Endothelial cell of umbilical vein (primary cell): ENCODE measurements around the gene MTARC2. TPM values are rescaled to one million over a fixed set of nuclear protein-coding genes. Genes with fewer than 3 reads are reported as not detected.

Source experiments
- BruUV-seq: library from RNA; stranded (reverse); fragments of 400-500 nt; replicated peaks from 2 replicates; lab custom pipeline; 2021; lab: Mats Ljungman, UMichigan
- CTCF ChIA-PET: fragments of 300-600, 350-600 bp; sonication (Branson Sonifier 250); formaldehyde crosslinking; loops from one replicate; lab custom pipeline; 2021; ENCODE audit warnings: antibody characterized with exemption, inconsistent platforms; lab: Charles Lee
- POLR2A ChIA-PET: fragments of 300-600, 350-600 bp; sonication (Branson Sonifier 250); formaldehyde crosslinking; loops from one replicate; lab custom pipeline; 2021; ENCODE audit warnings: antibody characterized with exemption, inconsistent platforms; lab: Charles Lee
- DNase-seq: peaks from one replicate; pipeline ENCODE4 v3.0.0-alpha.2; 2011; ENCODE audit warnings: low read depth, low spot score
- FAIRE-seq: peaks from 2 replicates; lab custom pipeline; 2011; peaks lifted over from hg19 to GRCh38; lab: Jason Lieb, UNC
- H2AFZ ChIP-seq: 2 replicates; pipeline ENCODE4 v1.6.0; 2012; ENCODE audit warnings: low read depth, low read length, control low read depth, inconsistent platforms
- H3K27ac ChIP-seq: 2 replicates; pipeline ENCODE4 v1.5.1; 2011; ENCODE audit warnings: low read depth, mild to moderate bottlenecking, control low read depth, low read length, moderate library complexity; ENCODE audit not compliant: insufficient read depth
- H3K27me3 ChIP-seq, 2 experiments: 2 replicates each; pipeline versions ENCODE4 v1.6.0 to v1.6.1; 2011; ENCODE audit warnings: low read length in 2 of 2, mixed read lengths in 1 of 2; ENCODE audit not compliant: control insufficient read depth in 2 of 2, insufficient read depth in 2 of 2
- H3K36me3 ChIP-seq, 2 experiments: 2 replicates in 1 of 2; 3 replicates in 1 of 2; pipeline ENCODE4 v1.5.1; 2011; ENCODE audit warnings: low read length in 2 of 2, mild to moderate bottlenecking in 1 of 2, moderate library complexity in 1 of 2; ENCODE audit not compliant: control insufficient read depth in 2 of 2, insufficient read depth in 2 of 2; ENCODE audit errors: extremely low read depth in 1 of 2
- H3K4me1 ChIP-seq: 3 replicates; pipeline ENCODE4 v1.5.1; 2011; ENCODE audit warnings: mild to moderate bottlenecking, low read length; ENCODE audit not compliant: control insufficient read depth, insufficient read depth; ENCODE audit errors: extremely low read depth
- H3K4me2 ChIP-seq: 2 replicates; pipeline ENCODE4 v1.6.1; 2011; ENCODE audit warnings: low read length, control low read depth, mixed read lengths; ENCODE audit not compliant: insufficient read depth
- H3K4me3 ChIP-seq, 3 experiments: fragments of 200-600 bp in 1 of 3; sonication (generic), shearing (Covaris generic) in 1 of 3; replicated peaks in 1 of 3; 2 replicates each; pipeline ENCODE4 v1.5.1; 2011 to 2016; ENCODE audit warnings: control low read depth in 3 of 3, low read length in 3 of 3, mild to moderate bottlenecking in 2 of 3, inconsistent platforms in 1 of 3, low read depth in 1 of 3, moderate library complexity in 1 of 3; ENCODE audit not compliant: insufficient read depth in 1 of 3
- H3K79me2 ChIP-seq: 2 replicates; pipeline ENCODE4 v1.6.0; 2012; ENCODE audit warnings: low read length, inconsistent platforms; ENCODE audit not compliant: control insufficient read depth, insufficient read depth
- H3K9ac ChIP-seq: replicated peaks from 2 replicates; pipeline ENCODE3; 2011; ENCODE audit warnings: low read length, control low read depth; ENCODE audit not compliant: insufficient read depth; ENCODE audit errors: extremely low read depth
- H3K9me1 ChIP-seq: replicated peaks from 3 replicates; pipeline ENCODE4 v1.6.0; 2011; ENCODE audit warnings: mild to moderate bottlenecking, low read length; ENCODE audit not compliant: control insufficient read depth, insufficient read depth; ENCODE audit errors: extremely low read depth
- H3K9me3 ChIP-seq: replicated peaks from 2 replicates; pipeline ENCODE4 v1.5.1; 2012; ENCODE audit warnings: low read length, inconsistent platforms; ENCODE audit not compliant: control insufficient read depth, insufficient read depth
- H4K20me1 ChIP-seq: replicated peaks from 2 replicates; pipeline ENCODE3; 2011; ENCODE audit warnings: mild to moderate bottlenecking, low read length; ENCODE audit not compliant: control insufficient read depth, insufficient read depth; ENCODE audit errors: extremely low read depth
- EZH2 ChIP-seq: IDR thresholded peaks from 2 replicates; pipeline ENCODE4 v1.6.1; 2012; ENCODE audit warnings: borderline replicate concordance, low read depth, mild to moderate bottlenecking, moderate library complexity, low read length, inconsistent platforms; ENCODE audit not compliant: severe bottlenecking
- FOS ChIP-seq: IDR thresholded peaks from 2 replicates; pipeline ENCODE4 v1.6.1; 2011; ENCODE audit warnings: mild to moderate bottlenecking, low read length, moderate library complexity, borderline replicate concordance; ENCODE audit not compliant: insufficient read depth
- GATA2 ChIP-seq: IDR thresholded peaks from 2 replicates; pipeline ENCODE4 v1.7.0; 2011; ENCODE audit warnings: low read depth, mild to moderate bottlenecking, moderate library complexity, mixed read lengths, low read length; ENCODE audit not compliant: insufficient read length, insufficient read depth
- JUN ChIP-seq: IDR thresholded peaks from 2 replicates; pipeline ENCODE4 v1.6.1; 2011; ENCODE audit warnings: borderline replicate concordance, low read depth; ENCODE audit not compliant: insufficient read length, insufficient read depth
- MYC ChIP-seq: IDR thresholded peaks from one replicate; pipeline ENCODE4 v1.6.1; 2011; ENCODE audit warnings: mild to moderate bottlenecking, low read depth, low read length
- POLR2A ChIP-seq: IDR thresholded peaks from 2 replicates; pipeline ENCODE4 v1.6.1; 2012; ENCODE audit warnings: low read depth, mild to moderate bottlenecking, control low read depth, low read length
- POLR2AphosphoS5 ChIP-seq: IDR thresholded peaks from 2 replicates; pipeline ENCODE4 v1.6.1; 2012; ENCODE audit warnings: low read depth, mild to moderate bottlenecking, control low read depth, low read length, moderate library complexity; ENCODE audit not compliant: insufficient read depth
- dilution Hi-C: fragments of 300-500 bp; cut with MboI; formaldehyde crosslinking; loops from one replicate; pipeline ENCODE4 v1.15.0; 2019; ENCODE audit warnings: low sequenced_read_pairs; ENCODE audit not compliant: extremely low pct_ligation_motif_present
- intact Hi-C: fragments of 100-400 bp; cut with micrococcal nuclease; formaldehyde crosslinking; loops from one replicate; pipeline ENCODE4 v1.10.0; 2022
- polyA plus RNA-seq, 4 experiments: library from polyadenylated mRNA; depleted of rRNA in 3 of 4; stranded (reverse) in 3 of 4; unstranded in 1 of 4; fragments of >200 nt; gene quantifications; 2 replicates each; pipeline versions ENCODE4 v1.2.1 to v1.2.3, GENCODE V29; 2011 to 2012; ENCODE audit warnings: missing spikeins in 1 of 4
- total RNA-seq: library from RNA; stranded (reverse); gene quantifications from 2 replicates; pipeline ENCODE4 v1.2.3, GENCODE V29; 2021
- TF ChIP-seq, protein P1 (sequence below), 2 donors: IDR thresholded peaks; 1 replicate in 1 of 2; 2 replicates in 1 of 2; pipeline ENCODE4 v1.5.1; 2011; ENCODE audit warnings: low read length in 2 of 2, mild to moderate bottlenecking in 2 of 2, moderate library complexity in 2 of 2, control low read depth in 1 of 2, inconsistent platforms in 1 of 2, low read depth in 1 of 2; ENCODE audit not compliant: insufficient read depth in 1 of 2; ENCODE audit errors: extremely low read depth in 1 of 2
- TF ChIP-seq, protein P2 (sequence below): IDR thresholded peaks from 2 replicates; pipeline ENCODE4 v1.6.1; 2011; ENCODE audit not compliant: insufficient read depth, insufficient read length

MTARC2 gene
- total and polyA plus RNA-seq, 2 donors (not counting 3 experiments of a cell fraction or from before 2014, with no cell fraction given), result 9.8 to 14.1 TPM

DNA sequence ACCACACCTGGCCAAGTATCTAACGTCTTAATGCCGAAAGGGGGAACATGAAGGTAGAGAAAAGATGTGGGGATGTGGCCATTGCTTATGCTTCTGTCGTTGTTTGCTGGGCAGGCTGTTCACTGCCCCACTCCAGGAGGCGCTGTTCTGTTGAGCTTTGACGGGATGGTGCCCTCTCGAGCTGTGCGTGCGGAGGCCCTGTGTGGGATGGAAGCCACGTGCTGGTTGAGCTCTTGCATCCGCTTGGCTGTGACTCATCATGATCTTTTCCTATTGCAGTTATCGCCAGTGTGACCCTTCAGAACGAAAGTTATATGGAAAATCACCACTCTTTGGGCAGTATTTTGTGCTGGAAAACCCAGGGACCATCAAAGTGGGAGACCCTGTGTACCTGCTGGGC, 64.9 kb downstream of the MTARC2 start:
- Histone ChIP-seq H3K79me2 (no peaks in the 10 kb centered on the region), H3K27me3 (peaks cover 4 to 6% of the 10 kb centered on the region in 2 experiments), H3K4me3 (no peak overlapping the region), H3K4me1 (peaks cover 8% of the 10 kb centered on the region), H3K9me3 (no peaks in the 10 kb centered on the region), H3K9ac (no peak overlapping the region), H2AFZ (no peak overlapping the region), H4K20me1 (no peaks in the 10 kb centered on the region), H3K36me3 (no peaks in the 10 kb centered on the region), H3K27ac (no peak overlapping the region), H3K4me2 (no peak overlapping the region), H3K9me1 (no peaks in the 10 kb centered on the region)
- TF ChIP-seq, protein P1, sequence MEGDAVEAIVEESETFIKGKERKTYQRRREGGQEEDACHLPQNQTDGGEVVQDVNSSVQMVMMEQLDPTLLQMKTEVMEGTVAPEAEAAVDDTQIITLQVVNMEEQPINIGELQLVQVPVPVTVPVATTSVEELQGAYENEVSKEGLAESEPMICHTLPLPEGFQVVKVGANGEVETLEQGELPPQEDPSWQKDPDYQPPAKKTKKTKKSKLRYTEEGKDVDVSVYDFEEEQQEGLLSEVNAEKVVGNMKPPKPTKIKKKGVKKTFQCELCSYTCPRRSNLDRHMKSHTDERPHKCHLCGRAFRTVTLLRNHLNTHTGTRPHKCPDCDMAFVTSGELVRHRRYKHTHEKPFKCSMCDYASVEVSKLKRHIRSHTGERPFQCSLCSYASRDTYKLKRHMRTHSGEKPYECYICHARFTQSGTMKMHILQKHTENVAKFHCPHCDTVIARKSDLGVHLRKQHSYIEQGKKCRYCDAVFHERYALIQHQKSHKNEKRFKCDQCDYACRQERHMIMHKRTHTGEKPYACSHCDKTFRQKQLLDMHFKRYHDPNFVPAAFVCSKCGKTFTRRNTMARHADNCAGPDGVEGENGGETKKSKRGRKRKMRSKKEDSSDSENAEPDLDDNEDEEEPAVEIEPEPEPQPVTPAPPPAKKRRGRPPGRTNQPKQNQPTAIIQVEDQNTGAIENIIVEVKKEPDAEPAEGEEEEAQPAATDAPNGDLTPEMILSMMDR (IDR thresholded peaks at IDR 0.05; ENCODE audit: extremely low read depth in 1 of 2, insufficient read depth in 1 of 2, low read depth in 1 of 2, low read length in 2 of 2), result peak in 1 of 2 donors; percentile 6
- TF ChIP-seq, protein P2, sequence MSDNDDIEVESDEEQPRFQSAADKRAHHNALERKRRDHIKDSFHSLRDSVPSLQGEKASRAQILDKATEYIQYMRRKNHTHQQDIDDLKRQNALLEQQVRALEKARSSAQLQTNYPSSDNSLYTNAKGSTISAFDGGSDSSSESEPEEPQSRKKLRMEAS, result peak; percentile 55
- no peak for TF ChIP-seq POLR2AphosphoS5
- dilution Hi-C loops, result no loop called here
- no TSS peak for BruUV-seq
- ChIA-PET CTCF (interaction anchor here (0.6 to 2.2 kb wide), 3 partner anchors 16 to 622 kb away, joined by 3 to 6 read pairs (median 4); no protein-coding TSS in a partner anchor), POLR2A (no interaction called here)
- intact Hi-C loops, result loop anchor here (5.0 to 10.0 kb wide), 5 partner anchors 179 to 1359 kb away; no protein-coding TSS in a partner anchor
- DNase-seq (no peak), FAIRE-seq (peak; percentile 15)

DNA sequence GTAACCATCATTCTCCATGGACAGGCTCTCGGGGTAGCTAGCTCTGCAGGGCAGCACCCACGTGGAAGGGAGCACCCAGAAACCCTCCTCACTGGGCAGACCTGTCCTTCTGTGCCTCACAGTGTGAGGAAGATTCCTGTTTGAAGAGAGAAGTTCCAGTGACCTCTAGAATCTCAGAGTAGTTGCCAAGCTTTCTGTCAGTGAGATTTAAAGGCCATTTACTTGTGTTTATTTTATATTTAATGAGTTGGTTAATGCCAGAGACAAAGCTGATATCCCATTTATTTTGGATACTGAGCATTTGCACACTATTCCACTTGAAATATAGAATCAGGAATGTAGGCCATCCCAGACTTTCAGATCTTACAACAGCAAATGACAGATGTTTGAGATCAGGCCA, 67.3 kb downstream of the MTARC2 start:
- Histone ChIP-seq H2AFZ (no peak overlapping the region), H3K27me3 (peaks cover 0 to 2% of the 10 kb centered on the region in 2 experiments), H3K4me2 (no peak overlapping the region), H3K27ac (no peak overlapping the region), H3K79me2 (no peaks in the 10 kb centered on the region), H3K9me1 (no peaks in the 10 kb centered on the region), H3K4me1 (peaks cover 8% of the 10 kb centered on the region), H3K36me3 (no peaks in the 10 kb centered on the region), H3K9ac (no peak overlapping the region), H4K20me1 (no peaks in the 10 kb centered on the region), H3K9me3 (no peaks in the 10 kb centered on the region), H3K4me3 (no peak overlapping the region)
- no peak for FAIRE-seq
- CTCF ChIA-PET, result interaction anchor here (1.4 kb wide), 1 partner anchor 388 kb away, joined by 5 read pairs; no protein-coding TSS in a partner anchor
- POLR2A ChIA-PET, result no interaction called here
- no TSS peak for BruUV-seq
- TF ChIP-seq, protein P1 (IDR thresholded peaks at IDR 0.05; ENCODE audit: extremely low read depth in 1 of 2, insufficient read depth in 1 of 2, low read depth in 1 of 2, low read length in 2 of 2), result no peak
- TF ChIP-seq POLR2AphosphoS5 (no peak), GATA2 (no peak), JUN (no peak), FOS (no peak), MYC (no peak), EZH2 (no peak), POLR2A (no peak)
- TF ChIP-seq, protein P2, result no peak
- DNase-seq, result no peak
- dilution Hi-C loops, result no loop called here
- intact Hi-C loops, result loop anchor here (10.0 kb wide), 1 partner anchor 1029 kb away; no protein-coding TSS in a partner anchor
